Endothelial cell of umbilical vein (primary cell): ENCODE data around the gene SLC9A9. TPM values are rescaled to one million over a fixed set of nuclear protein-coding genes. Genes with fewer than 3 reads are reported as not detected.

Experiments
- BruUV-seq: library from RNA; stranded (reverse); fragments of 400-500 nt; replicated peaks from 2 replicates; lab custom pipeline; 2021; lab: Mats Ljungman, UMichigan
- CTCF ChIA-PET: fragments of 300-600, 350-600 bp; sonication (Branson Sonifier 250); formaldehyde crosslinking; loops from one replicate; lab custom pipeline; 2021; ENCODE audit warnings: antibody characterized with exemption, inconsistent platforms; lab: Charles Lee
- POLR2A ChIA-PET: fragments of 300-600, 350-600 bp; sonication (Branson Sonifier 250); formaldehyde crosslinking; loops from one replicate; lab custom pipeline; 2021; ENCODE audit warnings: antibody characterized with exemption, inconsistent platforms; lab: Charles Lee
- DNase-seq: peaks from one replicate; pipeline ENCODE4 v3.0.0-alpha.2; 2011; ENCODE audit warnings: low read depth, low spot score
- FAIRE-seq: peaks from 2 replicates; lab custom pipeline; 2011; peaks lifted over from hg19 to GRCh38; lab: Jason Lieb, UNC
- H2AFZ ChIP-seq: 2 replicates; pipeline ENCODE4 v1.6.0; 2012; ENCODE audit warnings: low read depth, low read length, control low read depth, inconsistent platforms
- H3K27ac ChIP-seq: 2 replicates; pipeline ENCODE4 v1.5.1; 2011; ENCODE audit warnings: low read depth, mild to moderate bottlenecking, control low read depth, low read length, moderate library complexity; ENCODE audit not compliant: insufficient read depth
- H3K27me3 ChIP-seq, 2 experiments: 2 replicates each; pipeline versions ENCODE4 v1.6.0 to v1.6.1; 2011; ENCODE audit warnings: low read length in 2 of 2, mixed read lengths in 1 of 2; ENCODE audit not compliant: control insufficient read depth in 2 of 2, insufficient read depth in 2 of 2
- H3K36me3 ChIP-seq, 2 experiments: 2 replicates in 1 of 2; 3 replicates in 1 of 2; pipeline ENCODE4 v1.5.1; 2011; ENCODE audit warnings: low read length in 2 of 2, mild to moderate bottlenecking in 1 of 2, moderate library complexity in 1 of 2; ENCODE audit not compliant: control insufficient read depth in 2 of 2, insufficient read depth in 2 of 2; ENCODE audit errors: extremely low read depth in 1 of 2
- H3K4me1 ChIP-seq: 3 replicates; pipeline ENCODE4 v1.5.1; 2011; ENCODE audit warnings: mild to moderate bottlenecking, low read length; ENCODE audit not compliant: control insufficient read depth, insufficient read depth; ENCODE audit errors: extremely low read depth
- H3K4me2 ChIP-seq: 2 replicates; pipeline ENCODE4 v1.6.1; 2011; ENCODE audit warnings: low read length, control low read depth, mixed read lengths; ENCODE audit not compliant: insufficient read depth
- H3K4me3 ChIP-seq, 3 experiments: fragments of 200-600 bp in 1 of 3; sonication (generic), shearing (Covaris generic) in 1 of 3; replicated peaks in 1 of 3; 2 replicates each; pipeline ENCODE4 v1.5.1; 2011 to 2016; ENCODE audit warnings: control low read depth in 3 of 3, low read length in 3 of 3, mild to moderate bottlenecking in 2 of 3, inconsistent platforms in 1 of 3, low read depth in 1 of 3, moderate library complexity in 1 of 3; ENCODE audit not compliant: insufficient read depth in 1 of 3
- H3K79me2 ChIP-seq: 2 replicates; pipeline ENCODE4 v1.6.0; 2012; ENCODE audit warnings: low read length, inconsistent platforms; ENCODE audit not compliant: control insufficient read depth, insufficient read depth
- H3K9ac ChIP-seq: replicated peaks from 2 replicates; pipeline ENCODE3; 2011; ENCODE audit warnings: low read length, control low read depth; ENCODE audit not compliant: insufficient read depth; ENCODE audit errors: extremely low read depth
- H3K9me1 ChIP-seq: replicated peaks from 3 replicates; pipeline ENCODE4 v1.6.0; 2011; ENCODE audit warnings: mild to moderate bottlenecking, low read length; ENCODE audit not compliant: control insufficient read depth, insufficient read depth; ENCODE audit errors: extremely low read depth
- H3K9me3 ChIP-seq: replicated peaks from 2 replicates; pipeline ENCODE4 v1.5.1; 2012; ENCODE audit warnings: low read length, inconsistent platforms; ENCODE audit not compliant: control insufficient read depth, insufficient read depth
- H4K20me1 ChIP-seq: replicated peaks from 2 replicates; pipeline ENCODE3; 2011; ENCODE audit warnings: mild to moderate bottlenecking, low read length; ENCODE audit not compliant: control insufficient read depth, insufficient read depth; ENCODE audit errors: extremely low read depth
- EZH2 ChIP-seq: IDR thresholded peaks from 2 replicates; pipeline ENCODE4 v1.6.1; 2012; ENCODE audit warnings: borderline replicate concordance, low read depth, mild to moderate bottlenecking, moderate library complexity, low read length, inconsistent platforms; ENCODE audit not compliant: severe bottlenecking
- FOS ChIP-seq: IDR thresholded peaks from 2 replicates; pipeline ENCODE4 v1.6.1; 2011; ENCODE audit warnings: mild to moderate bottlenecking, low read length, moderate library complexity, borderline replicate concordance; ENCODE audit not compliant: insufficient read depth
- GATA2 ChIP-seq: IDR thresholded peaks from 2 replicates; pipeline ENCODE4 v1.7.0; 2011; ENCODE audit warnings: low read depth, mild to moderate bottlenecking, moderate library complexity, mixed read lengths, low read length; ENCODE audit not compliant: insufficient read length, insufficient read depth
- JUN ChIP-seq: IDR thresholded peaks from 2 replicates; pipeline ENCODE4 v1.6.1; 2011; ENCODE audit warnings: borderline replicate concordance, low read depth; ENCODE audit not compliant: insufficient read length, insufficient read depth
- MYC ChIP-seq: IDR thresholded peaks from one replicate; pipeline ENCODE4 v1.6.1; 2011; ENCODE audit warnings: mild to moderate bottlenecking, low read depth, low read length
- POLR2A ChIP-seq: IDR thresholded peaks from 2 replicates; pipeline ENCODE4 v1.6.1; 2012; ENCODE audit warnings: low read depth, mild to moderate bottlenecking, control low read depth, low read length
- POLR2AphosphoS5 ChIP-seq: IDR thresholded peaks from 2 replicates; pipeline ENCODE4 v1.6.1; 2012; ENCODE audit warnings: low read depth, mild to moderate bottlenecking, control low read depth, low read length, moderate library complexity; ENCODE audit not compliant: insufficient read depth
- dilution Hi-C: fragments of 300-500 bp; cut with MboI; formaldehyde crosslinking; loops from one replicate; pipeline ENCODE4 v1.15.0; 2019; ENCODE audit warnings: low sequenced_read_pairs; ENCODE audit not compliant: extremely low pct_ligation_motif_present
- intact Hi-C: fragments of 100-400 bp; cut with micrococcal nuclease; formaldehyde crosslinking; loops from one replicate; pipeline ENCODE4 v1.10.0; 2022
- polyA plus RNA-seq, 4 experiments: library from polyadenylated mRNA; depleted of rRNA in 3 of 4; stranded (reverse) in 3 of 4; unstranded in 1 of 4; fragments of >200 nt; gene quantifications; 2 replicates each; pipeline versions ENCODE4 v1.2.1 to v1.2.3, GENCODE V29; 2011 to 2012; ENCODE audit warnings: missing spikeins in 1 of 4
- total RNA-seq: library from RNA; stranded (reverse); gene quantifications from 2 replicates; pipeline ENCODE4 v1.2.3, GENCODE V29; 2021
- TF ChIP-seq, protein P1 (sequence below): IDR thresholded peaks from 2 replicates; pipeline ENCODE4 v1.6.1; 2011; ENCODE audit not compliant: insufficient read depth, insufficient read length
- TF ChIP-seq, protein P2 (sequence below), 2 donors: IDR thresholded peaks; 1 replicate in 1 of 2; 2 replicates in 1 of 2; pipeline ENCODE4 v1.5.1; 2011; ENCODE audit warnings: low read length in 2 of 2, mild to moderate bottlenecking in 2 of 2, moderate library complexity in 2 of 2, control low read depth in 1 of 2, inconsistent platforms in 1 of 2, low read depth in 1 of 2; ENCODE audit not compliant: insufficient read depth in 1 of 2; ENCODE audit errors: extremely low read depth in 1 of 2

The SLC9A9 gene
- total and polyA plus RNA-seq, 2 donors (not counting 3 experiments of a cell fraction or from before 2014, with no cell fraction given), result 1.5 to 1.8 TPM

DNA sequence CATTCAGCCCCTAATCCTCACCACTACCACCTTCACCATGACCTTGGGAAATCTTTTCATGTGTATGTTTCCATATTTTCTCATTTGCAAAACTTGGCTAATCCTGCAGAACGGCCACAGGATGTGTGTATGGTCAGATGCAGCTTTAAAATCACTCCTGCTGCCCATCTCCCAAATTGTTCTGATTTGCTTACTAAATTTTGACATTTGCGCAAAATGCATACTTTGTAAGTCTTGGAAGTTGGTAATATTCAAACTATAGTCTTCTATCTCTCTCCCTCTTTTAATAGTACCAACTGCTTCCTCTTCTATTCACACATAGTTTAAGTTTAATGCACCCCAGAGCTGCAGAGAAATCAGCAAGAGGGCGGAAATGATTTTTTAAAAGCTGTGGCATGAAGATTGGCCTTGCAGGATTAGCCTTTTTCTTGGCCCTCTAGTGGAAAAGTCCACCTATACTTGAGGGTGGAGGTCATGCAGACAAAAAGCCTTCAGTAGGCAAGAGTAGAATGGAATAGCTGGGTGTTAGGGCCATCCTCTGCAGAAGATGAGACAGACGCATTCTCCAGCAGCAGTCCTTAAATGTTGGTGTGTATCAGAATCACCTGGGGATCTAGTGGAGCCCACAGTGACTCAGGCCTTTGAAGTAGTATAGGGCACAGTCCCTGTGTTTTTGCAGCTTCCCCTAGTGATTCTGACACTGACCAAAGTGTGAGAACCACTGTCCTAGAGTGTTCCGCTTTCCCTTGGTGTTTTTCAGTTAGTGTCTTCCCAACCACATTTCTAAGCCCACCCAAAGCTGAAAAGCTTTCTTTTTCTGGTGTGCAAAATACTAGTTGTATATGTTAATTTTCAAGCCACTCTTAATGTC is 547.0 kb downstream of the SLC9A9 start:
- dilution Hi-C loops, result no loop called here
- H3K36me3 ChIP-seq, result no peaks in the 10 kb centered on the region
- CTCF ChIA-PET, result interaction anchor here (1.0 to 1.4 kb wide), 5 partner anchors 15 to 373 kb away, joined by 3 to 4 read pairs (median 3); no protein-coding TSS in a partner anchor
- no peaks in the 10 kb centered on the region for H3K9me1 ChIP-seq
- FAIRE-seq (no peak), DNase-seq (no peak)
- TF ChIP-seq MYC (no peak), JUN (no peak), FOS (no peak), GATA2 (no peak)
- H3K27me3 ChIP-seq, result no peaks in the 10 kb centered on the region
- intact Hi-C loops, result loop anchor here (5.0 kb wide), 1 partner anchor 179 kb away; no protein-coding TSS in a partner anchor
- BruUV-seq, result no TSS peak
- no peak overlapping the region for H3K27ac ChIP-seq
- peaks cover 33% of the 10 kb centered on the region for H3K4me1 ChIP-seq
- no peak overlapping the region for H3K4me3 ChIP-seq
- H3K4me2 ChIP-seq, result no peak overlapping the region
- no peaks in the 10 kb centered on the region for H3K79me2 ChIP-seq
- H3K9ac ChIP-seq, result no peak overlapping the region
- H2AFZ ChIP-seq, result no peak overlapping the region
- POLR2A ChIA-PET, result no interaction called here
- no peaks in the 10 kb centered on the region for H3K9me3 ChIP-seq
- no peaks in the 10 kb centered on the region for H4K20me1 ChIP-seq

DNA sequence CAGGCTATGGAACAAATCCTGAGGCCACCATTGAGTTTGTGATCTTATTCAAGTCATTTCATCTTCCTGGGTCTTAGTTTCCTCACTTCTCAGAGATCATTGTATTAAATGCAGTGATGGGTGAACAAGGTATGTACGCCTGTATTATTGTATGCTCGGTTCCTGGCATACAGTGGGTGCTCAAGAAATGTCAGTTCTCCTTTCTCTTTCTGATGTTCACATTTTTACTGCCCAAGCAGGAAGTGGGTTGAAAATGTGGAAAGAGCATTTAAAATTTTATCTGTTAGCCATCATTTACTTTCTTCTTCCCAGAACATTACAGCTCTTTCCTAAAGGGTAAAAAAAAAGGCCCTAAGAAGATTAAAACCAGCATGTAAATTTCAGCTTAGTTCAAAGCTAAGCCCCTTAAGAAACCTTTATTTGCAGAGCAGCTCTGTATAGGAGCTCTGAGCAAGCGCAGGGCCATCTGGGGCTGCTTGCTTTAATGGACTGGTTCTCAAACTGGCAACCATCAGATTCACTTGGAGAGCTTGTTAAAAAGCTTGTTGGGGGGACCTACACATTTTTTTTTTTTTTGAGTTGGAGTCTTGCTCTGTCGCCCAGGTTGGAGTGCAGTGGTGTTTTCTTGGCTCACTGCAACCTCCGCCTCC is 549.3 kb downstream of the SLC9A9 start:
- H3K4me3 ChIP-seq, result no peak overlapping the region
- no peaks in the 10 kb centered on the region for H3K9me3 ChIP-seq
- H3K4me1 ChIP-seq, result peaks cover 24% of the 10 kb centered on the region
- H3K9ac ChIP-seq, result no peak overlapping the region
- TF ChIP-seq GATA2 (no peak), FOS (no peak), POLR2AphosphoS5 (no peak), POLR2A (no peak), JUN (no peak), MYC (no peak), EZH2 (no peak)
- TF ChIP-seq, protein P1, sequence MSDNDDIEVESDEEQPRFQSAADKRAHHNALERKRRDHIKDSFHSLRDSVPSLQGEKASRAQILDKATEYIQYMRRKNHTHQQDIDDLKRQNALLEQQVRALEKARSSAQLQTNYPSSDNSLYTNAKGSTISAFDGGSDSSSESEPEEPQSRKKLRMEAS, result no peak
- TF ChIP-seq, protein P2, sequence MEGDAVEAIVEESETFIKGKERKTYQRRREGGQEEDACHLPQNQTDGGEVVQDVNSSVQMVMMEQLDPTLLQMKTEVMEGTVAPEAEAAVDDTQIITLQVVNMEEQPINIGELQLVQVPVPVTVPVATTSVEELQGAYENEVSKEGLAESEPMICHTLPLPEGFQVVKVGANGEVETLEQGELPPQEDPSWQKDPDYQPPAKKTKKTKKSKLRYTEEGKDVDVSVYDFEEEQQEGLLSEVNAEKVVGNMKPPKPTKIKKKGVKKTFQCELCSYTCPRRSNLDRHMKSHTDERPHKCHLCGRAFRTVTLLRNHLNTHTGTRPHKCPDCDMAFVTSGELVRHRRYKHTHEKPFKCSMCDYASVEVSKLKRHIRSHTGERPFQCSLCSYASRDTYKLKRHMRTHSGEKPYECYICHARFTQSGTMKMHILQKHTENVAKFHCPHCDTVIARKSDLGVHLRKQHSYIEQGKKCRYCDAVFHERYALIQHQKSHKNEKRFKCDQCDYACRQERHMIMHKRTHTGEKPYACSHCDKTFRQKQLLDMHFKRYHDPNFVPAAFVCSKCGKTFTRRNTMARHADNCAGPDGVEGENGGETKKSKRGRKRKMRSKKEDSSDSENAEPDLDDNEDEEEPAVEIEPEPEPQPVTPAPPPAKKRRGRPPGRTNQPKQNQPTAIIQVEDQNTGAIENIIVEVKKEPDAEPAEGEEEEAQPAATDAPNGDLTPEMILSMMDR (IDR thresholded peaks at IDR 0.05; ENCODE audit: extremely low read depth in 1 of 2, insufficient read depth in 1 of 2, low read depth in 1 of 2, low read length in 2 of 2), result no peak
- intact Hi-C loops, result no loop called here
- dilution Hi-C loops, result no loop called here
- no peak overlapping the region for H2AFZ ChIP-seq
- DNase-seq (no peak), FAIRE-seq (no peak)
- H3K9me1 ChIP-seq, result no peaks in the 10 kb centered on the region
- CTCF ChIA-PET, result interaction anchor here (1.0 to 1.4 kb wide), 2 partner anchors 36 to 375 kb away, joined by 3 read pairs; no protein-coding TSS in a partner anchor
- no peaks in the 10 kb centered on the region for H3K36me3 ChIP-seq
- H3K27ac ChIP-seq, result no peak overlapping the region
- POLR2A ChIA-PET, result no interaction called here
- H4K20me1 ChIP-seq, result no peaks in the 10 kb centered on the region
- no peaks in the 10 kb centered on the region for H3K79me2 ChIP-seq
- H3K27me3 ChIP-seq, result no peaks in the 10 kb centered on the region
- H3K4me2 ChIP-seq, result no peak overlapping the region
- no TSS peak for BruUV-seq
